ENCODE measurements around the gene ZNF497. TPM values are rescaled to one million over a fixed set of nuclear protein-coding genes. Genes with fewer than 3 reads are reported as not detected.

The ZNF497 gene
- total and polyA plus RNA-seq, 9 of the 15 experiments (the other 6 are each of a cell fraction or from before 2014, with no cell fraction given) = 0.06 to 0.98 (median 0.44) TPM; not detected in 1

- TF ChIP-seq, protein P1, sequence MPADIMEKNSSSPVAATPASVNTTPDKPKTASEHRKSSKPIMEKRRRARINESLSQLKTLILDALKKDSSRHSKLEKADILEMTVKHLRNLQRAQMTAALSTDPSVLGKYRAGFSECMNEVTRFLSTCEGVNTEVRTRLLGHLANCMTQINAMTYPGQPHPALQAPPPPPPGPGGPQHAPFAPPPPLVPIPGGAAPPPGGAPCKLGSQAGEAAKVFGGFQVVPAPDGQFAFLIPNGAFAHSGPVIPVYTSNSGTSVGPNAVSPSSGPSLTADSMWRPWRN (IDR thresholded peaks at IDR 0.05; ENCODE audit: low read depth) = no peak
- TF ChIP-seq NFE2L1 (tag; IDR thresholded peaks at IDR 0.05; ENCODE audit: borderline replicate concordance, low read depth) = no peak
- TF ChIP-seq RFX7 (CRISPR knock-in tag; IDR thresholded peaks at IDR 0.05) = 0 out of 2 replicates have a peak, but pooled peaks have one; percentile 22
- TF ChIP-seq FOXJ2 (tag; IDR thresholded peaks at IDR 0.05) = no peak
- TF ChIP-seq SAFB2 (IDR thresholded peaks at IDR 0.05; ENCODE audit: borderline replicate concordance, low read depth, low read length, severe bottlenecking) = no peak
- TF ChIP-seq EGR1 (conservative IDR thresholded peaks at IDR 0.05) = no peak
- no peak for TF ChIP-seq ARID2 (IDR thresholded peaks at IDR 0.05)
- TF ChIP-seq ATF1 (CRISPR knock-in tag; IDR thresholded peaks at IDR 0.05) = no peak
- no peak for TF ChIP-seq ATF1 (tag; IDR thresholded peaks at IDR 0.05)
- TF ChIP-seq MXI1 (IDR thresholded peaks at IDR 0.05; ENCODE audit: low read depth, low read length) = no peak
- TF ChIP-seq ZFP30 (CRISPR knock-in tag; IDR thresholded peaks at IDR 0.05; ENCODE audit: borderline replicate concordance) = no peak
- no peak for TF ChIP-seq ZNF41 (CRISPR knock-in tag; conservative IDR thresholded peaks at IDR 0.05)
- TF ChIP-seq, protein P2, sequence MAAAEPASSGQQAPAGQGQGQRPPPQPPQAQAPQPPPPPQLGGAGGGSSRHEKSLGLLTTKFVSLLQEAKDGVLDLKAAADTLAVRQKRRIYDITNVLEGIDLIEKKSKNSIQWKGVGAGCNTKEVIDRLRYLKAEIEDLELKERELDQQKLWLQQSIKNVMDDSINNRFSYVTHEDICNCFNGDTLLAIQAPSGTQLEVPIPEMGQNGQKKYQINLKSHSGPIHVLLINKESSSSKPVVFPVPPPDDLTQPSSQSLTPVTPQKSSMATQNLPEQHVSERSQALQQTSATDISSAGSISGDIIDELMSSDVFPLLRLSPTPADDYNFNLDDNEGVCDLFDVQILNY (CRISPR knock-in tag; IDR thresholded peaks at IDR 0.05) = no peak
- TF ChIP-seq CBX3 (IDR thresholded peaks at IDR 0.05; ENCODE audit: borderline replicate concordance in 1 of 2, low read length in 2 of 2) = no peak
- TF ChIP-seq, protein P3, sequence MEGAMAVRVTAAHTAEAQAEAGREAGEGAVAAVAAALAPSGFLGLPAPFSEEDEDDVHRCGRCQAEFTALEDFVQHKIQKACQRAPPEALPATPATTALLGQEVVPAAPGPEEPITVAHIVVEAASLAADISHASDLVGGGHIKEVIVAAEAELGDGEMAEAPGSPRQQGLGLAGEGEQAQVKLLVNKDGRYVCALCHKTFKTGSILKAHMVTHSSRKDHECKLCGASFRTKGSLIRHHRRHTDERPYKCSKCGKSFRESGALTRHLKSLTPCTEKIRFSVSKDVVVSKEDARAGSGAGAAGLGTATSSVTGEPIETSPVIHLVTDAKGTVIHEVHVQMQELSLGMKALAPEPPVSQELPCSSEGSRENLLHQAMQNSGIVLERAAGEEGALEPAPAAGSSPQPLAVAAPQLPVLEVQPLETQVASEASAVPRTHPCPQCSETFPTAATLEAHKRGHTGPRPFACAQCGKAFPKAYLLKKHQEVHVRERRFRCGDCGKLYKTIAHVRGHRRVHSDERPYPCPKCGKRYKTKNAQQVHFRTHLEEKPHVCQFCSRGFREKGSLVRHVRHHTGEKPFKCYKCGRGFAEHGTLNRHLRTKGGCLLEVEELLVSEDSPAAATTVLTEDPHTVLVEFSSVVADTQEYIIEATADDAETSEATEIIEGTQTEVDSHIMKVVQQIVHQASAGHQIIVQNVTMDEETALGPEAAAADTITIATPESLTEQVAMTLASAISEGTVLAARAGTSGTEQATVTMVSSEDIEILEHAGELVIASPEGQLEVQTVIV (CRISPR knock-in tag; IDR thresholded peaks at IDR 0.05; ENCODE audit: borderline replicate concordance) = no peak
- no peak for TF ChIP-seq PPARD (CRISPR knock-in tag; IDR thresholded peaks at IDR 0.05)
- no peak for TF ChIP-seq ATF7 (IDR thresholded peaks at IDR 0.05)
- TF ChIP-seq NCOR1 (IDR thresholded peaks at IDR 0.05) = no peak
- TF ChIP-seq MAFK (IDR thresholded peaks at IDR 0.05; ENCODE audit: low read length) = no peak
- no peak for TF ChIP-seq C11orf30 (IDR thresholded peaks at IDR 0.05; ENCODE audit: low read depth)
- TF ChIP-seq CAMTA2 (CRISPR knock-in tag; conservative IDR thresholded peaks at IDR 0.05) = no peak
- no peak for TF ChIP-seq ARID3B (CRISPR knock-in tag; IDR thresholded peaks at IDR 0.05; ENCODE audit: borderline replicate concordance)
- 0 out of 2 replicates have a peak, but pooled peaks have one; percentile 18 for TF ChIP-seq FOXM1 (IDR thresholded peaks at IDR 0.05; ENCODE audit: low read depth)
- no peak for TF ChIP-seq FOXM1 (CRISPR knock-in tag; IDR thresholded peaks at IDR 0.05; ENCODE audit: low read depth)
Measured at GRCh38 chr19:58380037-58380661, 17.6 kb upstream of the ZNF497 start (continued).

All from K562 (cell line).